GM21619 (cell line): ENCODE data around the gene UNC13A.

Experiments
- ATAC-seq: cut with Tn5 transposase; IDR thresholded peaks from one replicate; pipeline ENCODE4 v1.9.1; 2021; ENCODE audit not compliant: unreplicated experiment

The UNC13A gene

DNA sequence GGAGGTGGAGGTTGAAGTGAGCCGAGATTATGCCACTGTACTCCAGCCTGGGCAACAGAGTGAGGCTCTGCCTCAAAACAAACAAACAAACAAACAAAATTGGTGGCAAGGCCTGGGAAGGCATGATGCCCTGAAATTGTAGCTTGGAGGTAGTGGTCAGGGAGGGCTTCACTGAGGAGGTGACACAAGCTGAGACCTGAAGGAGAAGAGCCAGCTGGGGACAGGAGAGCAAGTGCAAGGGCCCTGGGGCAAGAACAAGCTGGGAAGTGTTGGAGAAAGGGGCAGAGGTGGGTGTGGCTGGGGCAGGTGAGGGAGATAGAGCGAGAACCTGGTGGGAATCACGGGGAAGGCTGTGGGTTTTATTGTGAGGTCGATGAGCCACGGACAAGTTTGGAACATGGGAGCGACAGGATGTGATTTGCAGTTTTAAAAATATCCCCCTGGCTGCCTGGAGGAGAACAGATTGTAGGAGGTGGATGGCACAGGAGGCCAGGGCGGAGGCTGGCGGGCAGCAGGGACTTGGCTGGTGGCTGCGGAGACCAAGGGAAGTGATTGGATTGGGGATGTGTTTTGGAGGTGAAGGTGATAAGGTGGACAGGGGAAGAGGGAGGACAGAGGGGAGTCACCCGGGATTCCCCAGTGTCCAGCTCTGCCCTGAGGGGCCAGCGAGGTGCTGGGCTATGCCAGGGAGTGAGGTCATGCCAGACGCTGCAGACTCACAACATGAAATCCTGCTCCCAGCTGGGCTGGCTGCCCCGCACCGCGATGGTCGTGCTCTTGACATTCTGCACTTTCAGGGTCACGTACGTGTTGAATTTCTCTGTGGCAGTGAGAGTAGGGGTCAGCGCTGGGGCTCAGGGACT lies 14.0 kb downstream of the UNC13A start:
- no peak for ATAC-seq

DNA sequence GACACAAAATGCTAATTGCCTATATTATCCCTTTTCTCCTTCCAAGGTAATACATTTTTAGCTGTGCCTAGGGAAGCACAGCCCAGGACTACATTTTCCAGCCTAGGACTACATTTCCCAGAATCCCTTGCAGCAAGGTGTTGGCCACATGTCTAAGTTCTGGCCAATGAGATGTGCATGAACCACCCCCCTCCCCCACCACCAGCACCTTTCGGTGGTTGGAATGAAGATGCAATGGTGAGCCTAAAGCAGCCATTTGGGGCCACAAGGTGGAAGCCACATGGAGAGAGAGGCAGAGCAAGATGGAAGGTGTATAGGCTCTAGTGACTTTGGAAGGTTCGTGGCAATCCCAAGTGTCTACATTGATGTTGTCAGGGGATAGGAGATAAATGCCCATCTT lies 16.2 kb downstream of the UNC13A start:
- no peak for ATAC-seq

DNA sequence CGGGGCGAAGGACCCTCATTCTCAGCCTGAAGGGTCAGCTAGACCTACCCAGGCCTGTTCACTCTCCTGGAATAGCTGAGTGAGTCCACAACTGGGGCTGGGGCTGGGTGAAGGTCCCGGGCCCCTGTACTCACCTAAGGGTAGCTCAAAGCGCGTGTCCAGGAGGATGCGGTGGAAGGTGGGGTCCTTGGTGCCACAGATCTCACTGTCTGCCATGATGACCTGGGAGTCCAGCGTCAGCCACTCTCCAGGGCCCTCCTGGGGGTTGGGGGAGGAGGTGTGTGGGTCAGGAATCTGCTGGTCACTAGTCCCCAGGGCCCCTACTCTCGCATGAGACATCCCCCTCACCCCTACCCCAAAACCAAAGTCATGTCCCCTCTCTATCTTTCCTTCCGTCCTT lies 18.7 kb downstream of the UNC13A start:
- no peak for ATAC-seq

DNA sequence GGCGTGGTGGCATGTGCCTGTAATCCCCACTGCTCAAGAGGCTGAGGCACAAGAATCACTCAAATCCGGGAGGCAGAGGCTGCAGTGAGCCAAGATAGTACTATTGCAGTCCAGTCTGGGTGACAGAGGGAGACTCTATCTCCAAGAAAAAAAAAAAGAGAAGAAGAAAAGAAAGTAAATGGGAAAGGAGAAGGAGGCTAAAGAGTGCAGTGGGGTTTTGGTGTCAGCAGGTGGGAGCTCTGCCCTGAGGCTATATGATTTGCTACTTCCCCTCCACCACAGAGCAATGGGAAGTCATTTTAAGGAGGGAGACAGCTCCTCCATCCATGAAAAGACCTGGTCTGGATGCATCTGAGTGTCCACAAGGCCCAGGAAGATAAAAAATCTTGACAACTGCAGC lies 23.1 kb downstream of the UNC13A start:
- ATAC-seq = no peak

DNA sequence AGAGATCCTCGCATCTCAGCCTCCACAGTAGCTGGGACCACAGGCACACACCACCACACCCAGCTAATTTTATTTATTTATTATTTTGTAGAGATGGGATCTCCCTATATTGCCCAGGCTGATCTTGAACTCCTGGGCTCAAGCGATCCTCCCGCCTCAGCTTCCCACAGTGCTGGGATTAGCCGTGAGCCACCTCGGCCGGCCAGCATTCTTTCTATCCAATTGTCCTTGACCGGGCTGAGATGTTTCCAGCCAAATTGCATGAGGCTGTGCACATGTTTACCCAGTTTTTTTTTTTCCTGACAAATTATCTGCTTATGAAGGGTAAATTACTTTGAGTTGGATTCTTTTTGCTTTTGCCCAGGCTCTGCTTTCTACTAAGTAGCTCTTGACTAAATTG lies 28.2 kb downstream of the UNC13A start:
- no peak for ATAC-seq

DNA sequence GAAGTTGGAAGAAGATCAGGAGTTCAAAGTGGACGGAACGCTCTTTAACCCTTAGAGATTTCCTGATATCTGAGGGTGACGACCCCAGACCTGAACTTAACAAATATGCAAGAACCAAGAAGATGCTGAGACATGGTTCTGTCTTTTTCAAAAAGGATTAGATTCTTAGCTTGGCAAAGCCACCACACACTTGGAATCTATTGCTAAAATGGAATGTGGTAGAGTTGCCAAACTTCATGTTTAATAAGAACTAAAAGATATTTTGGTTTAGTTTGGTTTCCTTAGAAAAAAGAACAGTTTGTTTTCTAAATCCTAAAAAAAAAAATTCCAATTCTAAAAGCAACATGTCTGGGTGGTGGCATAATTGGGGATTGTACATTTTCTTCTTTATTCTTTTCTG lies 29.5 kb downstream of the UNC13A start:
- ATAC-seq = no peak

DNA sequence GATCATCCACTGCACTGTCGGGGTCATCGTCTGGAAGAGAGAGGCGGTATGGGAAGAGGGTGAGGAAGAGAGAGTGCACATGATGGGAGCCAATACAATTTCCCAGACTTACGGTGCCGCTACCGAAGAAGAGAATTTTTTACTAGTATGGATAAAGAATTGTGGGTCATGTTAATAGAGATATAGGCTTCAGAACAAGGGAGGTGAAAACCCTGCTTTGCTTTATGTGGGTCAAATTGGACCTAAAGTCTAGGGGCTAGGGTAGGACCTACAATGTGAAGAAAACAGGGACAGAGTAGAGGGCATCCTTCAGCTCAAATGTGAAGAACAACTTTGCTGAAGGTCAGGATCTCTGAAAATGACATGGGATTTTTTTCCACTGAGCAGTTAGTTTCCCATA lies 29.9 kb downstream of the UNC13A start:
- ATAC-seq = no peak

DNA sequence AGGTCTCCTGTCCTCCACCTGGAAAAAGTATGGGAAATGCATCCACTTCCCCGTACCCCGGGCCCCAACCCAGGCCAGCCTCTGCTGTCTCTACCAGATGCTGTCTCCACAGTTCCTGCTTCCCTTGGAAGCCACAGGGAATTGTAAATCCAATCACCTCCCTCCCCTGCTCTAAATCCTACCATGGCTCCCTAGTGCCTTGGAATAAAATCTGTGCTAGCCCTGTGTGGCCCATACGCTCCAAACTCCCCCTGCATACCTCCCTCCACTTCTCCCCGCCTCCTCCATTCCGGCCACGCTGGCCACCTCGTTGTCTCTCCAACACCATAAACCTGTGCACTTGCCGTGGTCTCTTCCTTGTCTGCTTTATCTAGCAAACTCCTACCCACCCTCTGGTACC lies 31.2 kb downstream of the UNC13A start:
- no peak for ATAC-seq

DNA sequence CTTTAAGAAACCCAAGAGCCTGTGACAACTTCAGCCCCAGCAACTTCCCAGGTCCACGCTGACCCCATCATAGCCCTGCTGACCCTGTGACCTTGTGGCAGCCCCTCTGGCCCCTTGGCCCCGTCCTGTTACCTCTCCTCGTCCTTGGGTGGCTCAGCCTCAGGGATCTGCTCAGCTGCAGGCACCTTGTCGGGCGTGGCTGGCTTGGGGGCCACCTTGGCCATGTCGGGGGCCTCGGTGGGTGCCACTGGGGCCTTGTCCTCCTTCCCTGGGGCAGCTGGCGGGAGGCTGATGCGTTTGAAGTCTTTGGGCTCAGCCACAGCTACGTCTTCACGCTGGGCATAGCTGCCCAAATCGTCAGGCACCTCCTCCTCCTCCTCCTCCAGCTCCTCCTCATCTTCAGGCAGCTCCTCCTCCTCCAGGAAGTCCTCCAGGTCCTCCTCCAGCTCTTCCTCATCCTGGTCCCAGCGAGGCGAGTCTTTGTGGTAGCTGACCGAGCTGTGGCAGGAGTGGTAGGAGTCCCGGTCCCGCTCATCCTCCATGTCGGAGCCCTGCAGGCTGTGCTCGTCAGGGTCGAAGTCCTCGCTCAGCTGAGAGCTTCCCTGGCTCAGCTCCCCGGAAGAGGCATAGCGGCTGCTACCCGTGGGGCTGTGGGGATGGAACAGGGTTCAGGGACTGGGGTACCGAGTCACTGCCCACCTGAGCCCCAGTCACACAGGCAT lies 32.2 kb downstream of the UNC13A start:
- ATAC-seq = no peak

DNA sequence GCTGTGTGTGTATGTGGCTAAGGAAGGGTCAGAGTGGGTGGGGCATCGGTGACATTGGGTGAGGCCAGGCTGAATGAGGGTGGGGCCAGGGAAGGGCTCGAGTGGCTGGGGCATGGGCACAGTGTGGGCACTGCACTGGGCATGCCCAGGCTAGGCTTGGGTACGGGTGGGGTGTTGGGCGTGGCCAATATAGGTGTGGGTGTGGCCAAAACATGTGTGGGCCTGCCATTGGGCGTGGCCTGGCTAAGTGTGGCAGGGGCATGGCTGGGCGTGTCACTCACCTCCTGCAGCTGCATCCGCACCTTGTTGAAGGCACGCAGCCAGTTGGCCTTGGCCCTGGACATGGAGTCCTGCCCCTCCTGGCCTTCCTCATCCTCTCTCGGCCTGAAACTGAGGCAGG lies 33.2 kb downstream of the UNC13A start:
- no peak for ATAC-seq

DNA sequence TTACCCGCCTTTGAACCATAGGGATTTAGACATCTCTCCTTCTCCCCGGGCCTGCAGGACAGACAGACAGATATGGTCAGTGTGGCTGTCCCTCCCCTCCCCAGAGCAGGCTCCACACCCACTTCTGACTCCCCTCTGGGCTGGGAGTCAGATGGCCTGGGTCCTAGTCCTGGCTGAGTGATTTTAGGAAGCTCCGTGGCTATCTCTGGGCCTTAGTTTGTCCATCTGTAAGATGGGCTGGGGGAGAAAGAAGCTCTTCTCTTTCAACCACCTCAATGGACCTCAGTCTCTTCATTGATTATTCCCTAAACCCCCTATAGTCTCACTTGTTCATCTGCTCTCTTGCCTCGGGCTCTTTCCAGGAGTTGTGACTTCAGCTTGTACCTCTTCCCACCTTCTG lies 35.5 kb downstream of the UNC13A start:
- ATAC-seq = no peak

DNA sequence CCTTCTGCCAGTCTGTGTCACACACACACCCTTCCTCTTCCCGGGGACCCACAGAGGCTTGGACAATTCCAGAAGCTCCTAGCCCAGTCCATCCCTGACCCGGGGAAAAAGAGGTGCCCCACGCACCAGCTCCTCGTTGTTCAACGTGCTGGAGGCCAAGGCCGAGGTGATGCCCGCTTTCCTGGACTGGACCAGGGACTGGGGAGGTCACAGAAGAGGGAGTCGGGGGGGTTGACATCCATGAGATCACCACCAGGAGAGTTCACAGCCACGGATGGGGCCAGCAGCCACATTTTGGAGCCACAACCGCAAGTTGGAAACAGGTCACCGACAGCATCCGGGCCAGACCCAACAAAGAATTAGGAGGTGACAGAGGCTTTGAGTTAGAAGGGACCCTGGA lies 39.4 kb downstream of the UNC13A start:
- no peak for ATAC-seq

DNA sequence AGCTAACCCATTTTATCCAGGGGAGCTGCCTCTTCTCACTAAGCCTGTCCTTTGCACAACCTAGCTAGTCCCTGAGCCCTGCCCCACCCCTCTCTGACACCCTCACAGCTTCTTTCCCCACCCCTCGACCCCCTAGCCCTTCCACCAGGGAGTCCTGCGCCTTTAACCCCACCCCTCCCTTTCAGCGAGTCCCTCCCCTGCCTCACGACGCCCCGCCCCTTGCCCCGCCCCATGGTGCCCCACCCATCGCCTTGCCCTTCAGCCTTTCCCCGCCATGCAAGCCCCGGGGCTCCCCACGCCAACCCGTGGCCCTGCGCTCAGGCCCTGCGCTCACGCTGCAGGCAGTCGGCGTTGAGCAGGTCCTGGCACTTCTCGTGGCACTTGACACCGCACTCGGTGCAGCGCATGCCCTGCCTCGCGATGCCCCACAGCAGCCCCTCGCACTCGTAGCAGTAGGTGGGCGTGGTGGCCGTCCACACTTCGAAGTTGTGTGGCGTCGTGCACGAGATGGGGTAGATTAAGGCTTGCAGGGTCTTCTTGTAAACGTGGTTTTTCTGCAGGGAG lies 40.0 kb downstream of the UNC13A start:
- no peak for ATAC-seq

DNA sequence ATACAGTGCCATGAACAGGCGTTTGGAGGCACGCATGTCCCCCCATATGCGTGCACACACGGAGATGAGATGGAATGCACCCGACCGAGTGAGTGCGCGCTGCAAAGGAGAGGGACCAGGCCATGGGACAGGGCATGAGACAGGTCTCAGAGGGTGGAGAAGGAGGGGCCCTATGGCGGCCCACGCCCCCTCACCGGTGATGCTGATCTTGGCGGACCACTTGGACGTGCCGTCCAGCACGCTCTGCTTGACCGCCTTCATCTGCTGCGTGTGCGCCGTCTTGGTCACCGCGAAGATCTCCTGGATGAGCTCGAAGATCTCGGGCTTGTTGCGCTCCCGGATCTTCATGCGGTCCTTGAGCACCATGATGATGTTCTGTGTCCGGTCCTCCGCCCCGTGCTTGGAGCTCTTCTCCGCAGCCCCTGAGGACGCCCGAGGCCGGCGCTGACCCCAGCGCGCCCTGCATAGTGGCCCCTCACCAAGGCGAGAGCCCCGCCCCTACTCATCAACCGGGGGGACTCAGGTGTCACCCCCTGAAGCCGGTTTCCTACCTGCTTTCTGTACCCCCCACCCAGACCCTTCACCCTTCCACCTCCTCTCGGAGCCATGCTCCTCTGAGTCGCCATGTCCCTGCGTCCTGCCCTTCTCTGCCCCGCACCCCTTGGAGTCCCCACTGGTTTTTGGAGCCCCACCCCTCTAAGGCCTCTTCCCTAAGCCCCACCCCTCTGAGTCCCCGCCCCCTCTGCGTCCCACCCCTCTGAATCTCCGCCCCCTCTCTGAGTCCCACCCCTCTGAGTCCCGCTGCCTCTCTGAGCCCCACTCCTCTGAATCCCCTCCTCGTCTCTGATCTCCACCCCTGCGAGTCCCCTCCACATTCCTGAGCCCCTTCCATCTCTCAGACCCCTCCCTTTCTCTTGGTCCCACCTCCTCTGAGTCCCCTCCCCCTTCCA lies 40.8 kb downstream of the UNC13A start:
- ATAC-seq = no peak

DNA sequence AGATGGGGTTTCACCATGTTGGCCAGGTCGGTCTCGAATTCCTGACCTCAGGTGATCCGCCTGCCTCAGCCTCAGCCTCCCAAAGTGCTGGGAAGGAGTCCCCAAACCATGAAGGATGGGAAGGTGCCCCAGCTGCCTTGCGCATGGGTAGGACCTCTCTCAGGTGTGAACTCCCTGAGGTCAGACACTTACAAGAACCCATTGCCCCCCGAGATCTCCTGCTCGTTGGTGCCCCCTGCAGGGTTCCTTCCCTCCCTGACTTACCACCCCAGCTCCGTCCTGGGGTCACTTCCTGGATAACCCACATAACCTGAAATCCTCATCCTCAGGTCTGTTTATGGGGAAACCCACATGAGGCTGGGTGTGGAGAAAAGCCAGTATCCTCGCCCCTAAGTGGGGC lies 41.7 kb downstream of the UNC13A start:
- ATAC-seq = no peak

DNA sequence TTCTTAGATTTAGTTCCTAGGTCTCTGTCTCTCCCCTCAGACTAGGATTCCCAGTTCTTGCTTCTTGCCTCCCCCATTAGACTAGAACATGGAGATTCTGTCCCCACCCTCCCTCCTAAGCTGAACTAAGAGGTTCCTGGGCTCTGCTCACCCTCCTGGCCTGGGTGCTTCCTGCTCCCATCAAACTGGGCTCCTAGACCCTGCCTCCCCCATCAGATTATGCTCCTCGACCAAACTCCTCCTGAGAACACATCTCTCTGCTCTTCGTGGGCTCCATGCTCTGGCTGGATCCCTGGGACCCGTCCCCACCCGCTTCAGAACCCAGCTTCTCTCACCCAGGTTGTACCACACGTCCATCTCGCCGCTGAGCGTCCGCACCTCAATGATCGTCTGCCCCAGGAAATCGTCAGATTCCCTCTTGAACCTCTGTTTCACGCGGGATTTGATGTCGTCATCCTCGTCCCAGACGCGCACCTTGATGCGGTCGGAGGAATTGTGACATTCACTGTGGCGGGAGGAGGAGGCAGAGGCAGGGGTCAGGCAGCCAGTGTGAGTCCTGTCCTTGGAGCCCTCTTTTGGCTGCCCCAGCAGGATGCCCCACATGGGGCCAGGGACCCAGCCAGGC lies 42.7 kb downstream of the UNC13A start:
- no peak for ATAC-seq

DNA sequence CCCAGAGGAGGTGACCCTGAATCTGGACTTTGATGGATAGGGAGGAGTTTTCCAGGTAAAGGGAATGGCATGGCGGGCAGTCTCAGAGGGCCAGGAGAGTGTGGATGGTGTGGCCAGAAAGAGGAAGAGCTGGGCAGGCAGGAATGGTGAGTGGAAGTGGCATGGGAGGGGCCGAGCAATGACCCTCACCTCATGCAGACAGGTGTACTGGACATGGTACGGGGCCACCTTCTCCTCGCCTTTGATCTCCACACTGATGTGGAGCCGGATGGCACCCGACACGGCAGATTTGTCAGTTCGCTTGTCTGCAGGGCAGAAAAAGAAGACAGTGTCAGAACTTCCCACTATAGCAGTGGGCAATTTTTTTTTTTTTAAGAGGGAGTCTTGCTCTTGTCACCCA lies 45.5 kb downstream of the UNC13A start:
- no peak for ATAC-seq

DNA sequence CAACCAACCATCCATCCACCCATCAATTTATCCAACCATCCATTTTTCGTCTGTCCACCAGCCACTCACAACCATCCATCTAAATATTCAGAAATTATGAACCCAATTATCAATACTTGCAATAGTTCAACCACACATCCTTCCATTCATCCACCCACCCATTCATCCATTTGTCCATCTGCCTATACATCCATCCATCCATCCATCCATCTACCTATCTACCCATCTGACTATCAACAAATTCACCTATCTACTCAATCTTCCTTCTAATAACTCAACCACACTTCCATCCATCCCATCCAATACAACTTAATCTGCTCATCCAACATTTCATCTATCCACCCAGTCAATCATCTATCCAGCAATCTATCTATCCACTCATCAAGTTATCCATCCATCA lies 46.3 kb downstream of the UNC13A start:
- ATAC-seq = no peak

DNA sequence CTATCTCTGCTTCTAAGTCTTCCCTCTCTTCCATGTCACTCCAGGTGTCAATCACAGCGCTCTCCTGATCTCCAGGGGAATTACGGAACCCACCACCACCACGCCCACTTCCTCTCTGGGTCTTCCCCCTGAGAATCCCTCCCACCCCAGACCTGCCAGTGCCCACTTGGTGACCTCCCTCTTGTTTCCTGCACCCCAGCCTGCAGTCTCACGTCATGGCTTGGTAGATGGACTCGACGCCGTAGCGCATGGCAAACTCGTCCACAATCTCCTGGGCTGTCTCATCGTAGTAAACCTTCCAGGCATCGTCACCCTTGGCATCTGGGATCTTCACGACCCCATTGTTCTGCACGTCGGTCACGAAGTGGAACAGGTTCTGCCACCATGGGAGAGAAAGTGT lies 47.0 kb downstream of the UNC13A start:
- no peak for ATAC-seq

DNA sequence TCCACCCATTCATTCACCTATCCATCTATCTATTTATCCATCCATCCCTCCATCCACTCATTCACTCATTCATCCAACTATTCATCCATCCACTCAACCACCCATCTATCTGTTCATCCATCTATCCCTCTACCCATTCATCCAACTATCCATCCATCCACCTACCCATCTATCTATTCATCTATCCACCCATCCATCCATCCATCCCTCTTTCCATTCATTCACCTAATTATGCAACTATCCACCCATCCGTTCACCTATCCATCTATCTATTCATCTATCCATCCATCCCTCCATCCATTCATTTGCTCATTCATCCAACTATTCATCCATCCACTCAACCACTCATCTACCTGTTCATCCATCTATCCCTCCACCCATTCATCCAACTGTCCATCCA lies 54.5 kb downstream of the UNC13A start:
- no peak for ATAC-seq

DNA sequence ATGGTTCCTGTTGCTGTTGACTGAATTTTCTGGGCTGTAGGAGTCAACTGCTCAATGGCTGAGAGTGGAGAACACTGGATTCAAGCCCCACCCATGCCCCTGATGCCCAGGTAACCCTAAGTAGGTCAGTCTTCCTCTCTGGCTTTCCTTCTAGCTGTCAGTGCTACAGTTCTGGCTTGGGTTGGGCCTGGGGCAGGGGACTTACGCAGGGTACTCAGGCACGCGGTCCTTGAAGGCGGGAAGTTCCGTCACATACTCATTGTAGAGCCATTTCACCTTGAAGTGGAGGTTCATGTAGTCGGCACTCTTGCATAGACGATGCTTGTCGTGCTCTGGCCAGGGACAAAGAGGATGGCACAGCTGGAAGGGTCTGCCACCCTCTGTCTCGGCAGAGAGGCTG lies 55.6 kb downstream of the UNC13A start:
- no peak for ATAC-seq
